ENCODE data around the gene IKZF5. TPM values are rescaled to one million over a fixed set of nuclear protein-coding genes. Genes with fewer than 3 reads are reported as not detected.

Gene IKZF5
- total and polyA plus RNA-seq, 2 of the 4 experiments (the other 2 are of a cell fraction) = 2.9 to 4.4 TPM

DNA sequence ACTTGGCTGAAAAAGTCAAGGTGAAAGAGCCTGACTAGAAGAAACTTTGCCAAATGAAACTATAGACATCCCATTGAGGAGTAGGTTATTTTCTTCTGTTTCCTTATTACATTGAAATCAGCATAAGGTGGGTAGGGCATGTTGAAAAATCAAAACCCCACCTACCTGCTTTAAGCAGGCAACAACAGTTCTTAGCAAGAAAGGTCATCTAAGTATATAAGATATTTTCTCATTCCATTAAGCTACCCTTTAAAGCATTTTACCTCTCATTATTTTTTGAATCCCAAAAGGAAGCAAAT lies 31.0 kb upstream of the IKZF5 start:
- ATAC-seq (ENCODE audit: low read depth) = no peak
- H3K4me1 ChIP-seq (ENCODE audit: control insufficient read depth, insufficient read depth, low read length) = no peaks in the 10 kb centered on the region
- no peak overlapping the region for H3K27ac ChIP-seq (ENCODE audit: insufficient read depth, low read length)
- no peak overlapping the region for H3K18ac ChIP-seq (ENCODE audit: low read depth, low read length)
- ChIA-PET CTCF (no interaction called here), POLR2A (ENCODE audit: unreplicated experiment) (no interaction called here)
- in situ Hi-C loops (cut with MboI; ENCODE audit: low sequenced_read_pairs) = loop anchor here (25.0 kb wide), 1 partner anchor 923 kb away; no protein-coding TSS in a partner anchor
- no peak overlapping the region for H4K91ac ChIP-seq (ENCODE audit: insufficient read depth, low read depth, low read length)
- intact Hi-C loops (cut with micrococcal nuclease) = no loop called here
- no peak for TF ChIP-seq CEBPB (IDR thresholded peaks at IDR 0.05; ENCODE audit: low read depth, low read length)
- TF ChIP-seq MAFK (IDR thresholded peaks at IDR 0.05; ENCODE audit: low read depth, low read length) = no peak
- TF ChIP-seq, protein P1, sequence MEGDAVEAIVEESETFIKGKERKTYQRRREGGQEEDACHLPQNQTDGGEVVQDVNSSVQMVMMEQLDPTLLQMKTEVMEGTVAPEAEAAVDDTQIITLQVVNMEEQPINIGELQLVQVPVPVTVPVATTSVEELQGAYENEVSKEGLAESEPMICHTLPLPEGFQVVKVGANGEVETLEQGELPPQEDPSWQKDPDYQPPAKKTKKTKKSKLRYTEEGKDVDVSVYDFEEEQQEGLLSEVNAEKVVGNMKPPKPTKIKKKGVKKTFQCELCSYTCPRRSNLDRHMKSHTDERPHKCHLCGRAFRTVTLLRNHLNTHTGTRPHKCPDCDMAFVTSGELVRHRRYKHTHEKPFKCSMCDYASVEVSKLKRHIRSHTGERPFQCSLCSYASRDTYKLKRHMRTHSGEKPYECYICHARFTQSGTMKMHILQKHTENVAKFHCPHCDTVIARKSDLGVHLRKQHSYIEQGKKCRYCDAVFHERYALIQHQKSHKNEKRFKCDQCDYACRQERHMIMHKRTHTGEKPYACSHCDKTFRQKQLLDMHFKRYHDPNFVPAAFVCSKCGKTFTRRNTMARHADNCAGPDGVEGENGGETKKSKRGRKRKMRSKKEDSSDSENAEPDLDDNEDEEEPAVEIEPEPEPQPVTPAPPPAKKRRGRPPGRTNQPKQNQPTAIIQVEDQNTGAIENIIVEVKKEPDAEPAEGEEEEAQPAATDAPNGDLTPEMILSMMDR (conservative IDR thresholded peaks at IDR 0.05; ENCODE audit: low read depth, low read length) = no peak
- TF ChIP-seq, protein P2, sequence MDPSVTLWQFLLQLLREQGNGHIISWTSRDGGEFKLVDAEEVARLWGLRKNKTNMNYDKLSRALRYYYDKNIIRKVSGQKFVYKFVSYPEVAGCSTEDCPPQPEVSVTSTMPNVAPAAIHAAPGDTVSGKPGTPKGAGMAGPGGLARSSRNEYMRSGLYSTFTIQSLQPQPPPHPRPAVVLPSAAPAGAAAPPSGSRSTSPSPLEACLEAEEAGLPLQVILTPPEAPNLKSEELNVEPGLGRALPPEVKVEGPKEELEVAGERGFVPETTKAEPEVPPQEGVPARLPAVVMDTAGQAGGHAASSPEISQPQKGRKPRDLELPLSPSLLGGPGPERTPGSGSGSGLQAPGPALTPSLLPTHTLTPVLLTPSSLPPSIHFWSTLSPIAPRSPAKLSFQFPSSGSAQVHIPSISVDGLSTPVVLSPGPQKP (IDR thresholded peaks at IDR 0.05; ENCODE audit: borderline replicate concordance, low read depth, low read length) = no peak
- TF ChIP-seq, protein P3, sequence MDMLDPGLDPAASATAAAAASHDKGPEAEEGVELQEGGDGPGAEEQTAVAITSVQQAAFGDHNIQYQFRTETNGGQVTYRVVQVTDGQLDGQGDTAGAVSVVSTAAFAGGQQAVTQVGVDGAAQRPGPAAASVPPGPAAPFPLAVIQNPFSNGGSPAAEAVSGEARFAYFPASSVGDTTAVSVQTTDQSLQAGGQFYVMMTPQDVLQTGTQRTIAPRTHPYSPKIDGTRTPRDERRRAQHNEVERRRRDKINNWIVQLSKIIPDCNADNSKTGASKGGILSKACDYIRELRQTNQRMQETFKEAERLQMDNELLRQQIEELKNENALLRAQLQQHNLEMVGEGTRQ (IDR thresholded peaks at IDR 0.05; ENCODE audit: low read depth, low read length) = no peak
- no peak for TF ChIP-seq FOS (IDR thresholded peaks at IDR 0.05; ENCODE audit: low read depth, low read length)
- TF ChIP-seq SMC3 (IDR thresholded peaks at IDR 0.05; ENCODE audit: low read depth, low read length) = no peak
- no peak for TF ChIP-seq RCOR1 (IDR thresholded peaks at IDR 0.05; ENCODE audit: insufficient replicate concordance, low read length)
- TF ChIP-seq NFE2L2 (IDR thresholded peaks at IDR 0.05; ENCODE audit: low read depth, low read length) = no peak
- no peak for TF ChIP-seq MXI1 (IDR thresholded peaks at IDR 0.05; ENCODE audit: borderline replicate concordance, low read depth, low read length)
- no peak for TF ChIP-seq POLR2A (IDR thresholded peaks at IDR 0.05; ENCODE audit: low read depth, low read length)
- no peak for TF ChIP-seq RFX5 (IDR thresholded peaks at IDR 0.05; ENCODE audit: low read depth, low read length)
- no peak for TF ChIP-seq BHLHE40 (IDR thresholded peaks at IDR 0.05; ENCODE audit: low read depth, low read length)
- no peak for TF ChIP-seq RAD21 (IDR thresholded peaks at IDR 0.05; ENCODE audit: low read length)
- no TSS peak for BruUV-seq (replicated peaks)
- H2AK9ac ChIP-seq (replicated peaks; ENCODE audit: low read depth, low read length, poor library complexity) = no peak overlapping the region
- no peak overlapping the region for H3K4ac ChIP-seq (ENCODE audit: low read depth, low read length)
- H3K9me3 ChIP-seq (ENCODE audit: control insufficient read depth, insufficient read depth, low read length) = no peaks in the 10 kb centered on the region
- no peaks in the 10 kb centered on the region for H4K20me1 ChIP-seq (ENCODE audit: insufficient read depth, low read length)
- H2BK120ac ChIP-seq (ENCODE audit: low read depth, low read length) = no peak overlapping the region
- DNase-seq = no peak
- H4K5ac ChIP-seq (ENCODE audit: low read depth, low read length) = no peak overlapping the region
- H2BK5ac ChIP-seq (ENCODE audit: low read depth, low read length, poor library complexity, severe bottlenecking) = no peak overlapping the region
- no peak overlapping the region for H2BK20ac ChIP-seq (ENCODE audit: low read depth, low read length)
- H3K79me1 ChIP-seq (ENCODE audit: low read depth in 1 of 2, low read length in 2 of 2) = no peaks in the 10 kb centered on the region
- H3K23ac ChIP-seq (ENCODE audit: low read depth, low read length) = no peak overlapping the region
- H3K36me3 ChIP-seq (ENCODE audit: control insufficient read depth, insufficient read depth, low read length) = 0 out of 2 replicates have a peak, but pooled peaks cover 1% of the 10 kb centered on the region
- H3K27me3 ChIP-seq (ENCODE audit: control insufficient read depth, insufficient read depth, low read length) = no peaks in the 10 kb centered on the region
- H3K9me1 ChIP-seq (ENCODE audit: insufficient read depth, low read length) = no peaks in the 10 kb centered on the region
- H2BK15ac ChIP-seq (ENCODE audit: low read depth, low read length) = no peak overlapping the region
- no peak overlapping the region for H3K14ac ChIP-seq (replicated peaks; ENCODE audit: low read depth, low read length)
- H3K4me3 ChIP-seq (ENCODE audit: insufficient read depth, low read depth, low read length) = no peak overlapping the region
- no peak overlapping the region for H2AK5ac ChIP-seq (ENCODE audit: low read depth, low read length)
- no peak overlapping the region for H2AFZ ChIP-seq (replicated peaks; ENCODE audit: low read length, poor library complexity)
- no peak overlapping the region for H4K8ac ChIP-seq (ENCODE audit: low read depth in 2 of 2, low read length in 2 of 2)
- no peak overlapping the region for H3K4me2 ChIP-seq (ENCODE audit: low read depth, low read length)
- no peak overlapping the region for H3K9ac ChIP-seq (ENCODE audit: low read depth, low read length)
- dilution Hi-C loops (cut with HindIII; ENCODE audit: low sequenced_read_pairs, unreplicated experiment) = no loop called here
- no peak overlapping the region for H3K56ac ChIP-seq (ENCODE audit: extremely low read depth, insufficient read depth, low read length)

Measured in IMR-90 (cell line).